ENCODE data around the gene TPCN2.
A peak's percentile ranks its signal among the peaks of the same experiment; 100 is the strongest.

The TPCN2 gene

GRCh38 chr11:69155302-69156234 lies 106.8 kb downstream of the TPCN2 start, which contains the start of gene SMIM38:
Gene SMIM38 (plus strand): TSS chr11:69155935. CDS start chr11:69157847, 1,912 bp downstream.
- no peaks in the 10 kb centered on the region for H3K36me3 ChIP-seq (ENCODE audit: control insufficient read depth in 2 of 2, insufficient read depth in 2 of 2, low read length in 2 of 2)
- H3K9me3 ChIP-seq (ENCODE audit: control insufficient read depth in 2 of 2, low read length in 2 of 2) = no peaks in the 10 kb centered on the region
- peak within 1 kb of the TSS in 1 of 2 donors; percentile 24 for H3K9ac ChIP-seq (ENCODE audit: low read depth in 1 of 2, low read length in 2 of 2)
- H3K27ac ChIP-seq (ENCODE audit: low read depth in 2 of 2, low read length in 2 of 2) = peak within 1 kb of the TSS in 1 of 2 donors; percentile 23
- H3K27me3 ChIP-seq (ENCODE audit: control insufficient read depth in 2 of 2, insufficient read depth in 2 of 2, low read length in 2 of 2) = no peaks in the 10 kb centered on the region
- no peak within 1 kb of the TSS for H3K4me3 ChIP-seq (ENCODE audit: low read length in 2 of 2)
- H3K4me1 ChIP-seq (ENCODE audit: control insufficient read depth in 2 of 2, insufficient read depth in 2 of 2, low read length in 2 of 2) = peaks cover 0 to 3% of the 10 kb centered on the region in 2 donors

- Histone ChIP-seq H3K36me3 (ENCODE audit: control insufficient read depth in 2 of 2, insufficient read depth in 2 of 2, low read length in 2 of 2) (no peaks in the 10 kb centered on the region), H3K4me1 (ENCODE audit: control insufficient read depth in 2 of 2, insufficient read depth in 2 of 2, low read length in 2 of 2) (peaks cover 0 to 3% of the 10 kb centered on the region in 2 donors), H3K9ac (ENCODE audit: low read depth in 1 of 2, low read length in 2 of 2) (no peak overlapping the region), H3K27ac (ENCODE audit: low read depth in 2 of 2, low read length in 2 of 2) (no peak overlapping the region), H3K27me3 (ENCODE audit: control insufficient read depth in 2 of 2, insufficient read depth in 2 of 2, low read length in 2 of 2) (no peaks in the 10 kb centered on the region), H3K4me3 (ENCODE audit: low read length in 2 of 2) (no peak overlapping the region), H3K9me3 (ENCODE audit: control insufficient read depth in 2 of 2, low read length in 2 of 2) (no peaks in the 10 kb centered on the region)
Measured at GRCh38 chr11:69156235-69156639, 107.5 kb downstream of the TPCN2 start.

- Histone ChIP-seq H3K4me1 (ENCODE audit: control insufficient read depth in 2 of 2, insufficient read depth in 2 of 2, low read length in 2 of 2) (peaks cover 0 to 3% of the 10 kb centered on the region in 2 donors), H3K9me3 (ENCODE audit: control insufficient read depth in 2 of 2, low read length in 2 of 2) (no peaks in the 10 kb centered on the region), H3K27ac (ENCODE audit: low read depth in 2 of 2, low read length in 2 of 2) (peak overlapping the region in 1 of 2 donors; percentile 23), H3K9ac (ENCODE audit: low read depth in 1 of 2, low read length in 2 of 2) (peak overlapping the region in 1 of 2 donors; percentile 24), H3K27me3 (ENCODE audit: control insufficient read depth in 2 of 2, insufficient read depth in 2 of 2, low read length in 2 of 2) (no peaks in the 10 kb centered on the region), H3K36me3 (ENCODE audit: control insufficient read depth in 2 of 2, insufficient read depth in 2 of 2, low read length in 2 of 2) (no peaks in the 10 kb centered on the region), H3K4me3 (ENCODE audit: low read length in 2 of 2) (no peak overlapping the region)
Measured at GRCh38 chr11:69156673-69157155, 108.0 kb downstream of the TPCN2 start.

GRCh38 chr11:69157156-69157821 lies 108.6 kb downstream of the TPCN2 start:
- no peaks in the 10 kb centered on the region for H3K9me3 ChIP-seq (ENCODE audit: control insufficient read depth in 2 of 2, low read length in 2 of 2)
- H3K27me3 ChIP-seq (ENCODE audit: control insufficient read depth in 2 of 2, insufficient read depth in 2 of 2, low read length in 2 of 2) = no peaks in the 10 kb centered on the region
- H3K4me3 ChIP-seq (ENCODE audit: low read length in 2 of 2) = no peak overlapping the region
- H3K9ac ChIP-seq (ENCODE audit: low read depth in 1 of 2, low read length in 2 of 2) = no peak overlapping the region
- H3K4me1 ChIP-seq (ENCODE audit: control insufficient read depth in 2 of 2, insufficient read depth in 2 of 2, low read length in 2 of 2) = peaks cover 0 to 3% of the 10 kb centered on the region in 2 donors
- H3K36me3 ChIP-seq (ENCODE audit: control insufficient read depth in 2 of 2, insufficient read depth in 2 of 2, low read length in 2 of 2) = no peaks in the 10 kb centered on the region
- peak overlapping the region in 1 of 2 donors; percentile 23 for H3K27ac ChIP-seq (ENCODE audit: low read depth in 2 of 2, low read length in 2 of 2)

GRCh38 chr11:69157822-69158231 lies 109.1 kb downstream of the TPCN2 start:
- Histone ChIP-seq H3K27me3 (ENCODE audit: control insufficient read depth in 2 of 2, insufficient read depth in 2 of 2, low read length in 2 of 2) (no peaks in the 10 kb centered on the region), H3K27ac (ENCODE audit: low read depth in 2 of 2, low read length in 2 of 2) (no peak overlapping the region), H3K4me1 (ENCODE audit: control insufficient read depth in 2 of 2, insufficient read depth in 2 of 2, low read length in 2 of 2) (peaks cover 0 to 3% of the 10 kb centered on the region in 2 donors), H3K36me3 (ENCODE audit: control insufficient read depth in 2 of 2, insufficient read depth in 2 of 2, low read length in 2 of 2) (no peaks in the 10 kb centered on the region), H3K9ac (ENCODE audit: low read depth in 1 of 2, low read length in 2 of 2) (no peak overlapping the region), H3K9me3 (ENCODE audit: control insufficient read depth in 2 of 2, low read length in 2 of 2) (no peaks in the 10 kb centered on the region), H3K4me3 (ENCODE audit: low read length in 2 of 2) (no peak overlapping the region)

- H3K27ac ChIP-seq (ENCODE audit: low read depth in 2 of 2, low read length in 2 of 2) = no peak overlapping the region
- no peak overlapping the region for H3K4me3 ChIP-seq (ENCODE audit: low read length in 2 of 2)
- H3K36me3 ChIP-seq (ENCODE audit: control insufficient read depth in 2 of 2, insufficient read depth in 2 of 2, low read length in 2 of 2) = no peaks in the 10 kb centered on the region
- H3K4me1 ChIP-seq (ENCODE audit: control insufficient read depth in 2 of 2, insufficient read depth in 2 of 2, low read length in 2 of 2) = peaks cover 0 to 3% of the 10 kb centered on the region in 2 donors
- H3K27me3 ChIP-seq (ENCODE audit: control insufficient read depth in 2 of 2, insufficient read depth in 2 of 2, low read length in 2 of 2) = no peaks in the 10 kb centered on the region
- no peak overlapping the region for H3K9ac ChIP-seq (ENCODE audit: low read depth in 1 of 2, low read length in 2 of 2)
- no peaks in the 10 kb centered on the region for H3K9me3 ChIP-seq (ENCODE audit: control insufficient read depth in 2 of 2, low read length in 2 of 2)
Measured at GRCh38 chr11:69158301-69159149, 109.8 kb downstream of the TPCN2 start.

- Histone ChIP-seq H3K9ac (ENCODE audit: low read depth in 1 of 2, low read length in 2 of 2) (no peak overlapping the region), H3K4me3 (ENCODE audit: low read length in 2 of 2) (no peak overlapping the region), H3K27me3 (ENCODE audit: control insufficient read depth in 2 of 2, insufficient read depth in 2 of 2, low read length in 2 of 2) (no peaks in the 10 kb centered on the region), H3K27ac (ENCODE audit: low read depth in 2 of 2, low read length in 2 of 2) (no peak overlapping the region), H3K9me3 (ENCODE audit: control insufficient read depth in 2 of 2, low read length in 2 of 2) (peaks cover 2% of the 10 kb centered on the region in 2 donors), H3K36me3 (ENCODE audit: control insufficient read depth in 2 of 2, insufficient read depth in 2 of 2, low read length in 2 of 2) (no peaks in the 10 kb centered on the region), H3K4me1 (ENCODE audit: control insufficient read depth in 2 of 2, insufficient read depth in 2 of 2, low read length in 2 of 2) (peaks cover 0 to 3% of the 10 kb centered on the region in 2 donors)
Measured at GRCh38 chr11:69159150-69159852, 110.6 kb downstream of the TPCN2 start.

GRCh38 chr11:69160296-69161116 lies 111.8 kb downstream of the TPCN2 start:
- H3K9ac ChIP-seq (ENCODE audit: low read depth in 1 of 2, low read length in 2 of 2) = no peak overlapping the region

GRCh38 chr11:69161117-69161407 lies 112.3 kb downstream of the TPCN2 start:
- Histone ChIP-seq H3K27me3 (ENCODE audit: control insufficient read depth in 2 of 2, insufficient read depth in 2 of 2, low read length in 2 of 2) (no peaks in the 10 kb centered on the region), H3K4me3 (ENCODE audit: low read length in 2 of 2) (no peak overlapping the region), H3K9me3 (ENCODE audit: control insufficient read depth in 2 of 2, low read length in 2 of 2) (peaks cover 2% of the 10 kb centered on the region in 2 donors), H3K27ac (ENCODE audit: low read depth in 2 of 2, low read length in 2 of 2) (no peak overlapping the region), H3K4me1 (ENCODE audit: control insufficient read depth in 2 of 2, insufficient read depth in 2 of 2, low read length in 2 of 2) (peaks cover 0 to 3% of the 10 kb centered on the region in 2 donors), H3K36me3 (ENCODE audit: control insufficient read depth in 2 of 2, insufficient read depth in 2 of 2, low read length in 2 of 2) (no peaks in the 10 kb centered on the region), H3K9ac (ENCODE audit: low read depth in 1 of 2, low read length in 2 of 2) (no peak overlapping the region)

More at GRCh38 chr11:69160296-69161116, 111.8 kb downstream of the TPCN2 start:
- H3K9me3 ChIP-seq (ENCODE audit: control insufficient read depth in 2 of 2, low read length in 2 of 2) = peaks cover 2% of the 10 kb centered on the region in 2 donors
- H3K27ac ChIP-seq (ENCODE audit: low read depth in 2 of 2, low read length in 2 of 2) = no peak overlapping the region
- no peaks in the 10 kb centered on the region for H3K27me3 ChIP-seq (ENCODE audit: control insufficient read depth in 2 of 2, insufficient read depth in 2 of 2, low read length in 2 of 2)
- H3K4me3 ChIP-seq (ENCODE audit: low read length in 2 of 2) = no peak overlapping the region
- H3K4me1 ChIP-seq (ENCODE audit: control insufficient read depth in 2 of 2, insufficient read depth in 2 of 2, low read length in 2 of 2) = peaks cover 0 to 3% of the 10 kb centered on the region in 2 donors
- H3K36me3 ChIP-seq (ENCODE audit: control insufficient read depth in 2 of 2, insufficient read depth in 2 of 2, low read length in 2 of 2) = no peaks in the 10 kb centered on the region

Measured in mucosa of rectum (tissue), 2 donors.